Cortex of kidney (tissue), 1 donor: ENCODE measurements around the gene SAMD4A.

ENCODE experiments used
- DNase-seq: peaks from one replicate; lab custom pipeline; 2025; lab: John Stamatoyannopoulos, UW

The SAMD4A gene

GRCh38 chr14:54706769-54707168, 139.8 kb downstream of the SAMD4A start:
- no peak for DNase-seq

GRCh38 chr14:54708161-54708560, 141.2 kb downstream of the SAMD4A start:
- no peak for DNase-seq

GRCh38 chr14:54708982-54709381, 142.1 kb downstream of the SAMD4A start:
- DNase-seq, result no peak

- DNase-seq, result no peak
Measured at GRCh38 chr14:54709444-54709843, 142.5 kb downstream of the SAMD4A start.

- no peak for DNase-seq
Measured at GRCh38 chr14:54709867-54710266, 142.9 kb downstream of the SAMD4A start.

GRCh38 chr14:54711312-54711711, 144.4 kb downstream of the SAMD4A start:
- DNase-seq, result no peak

- no peak for DNase-seq
Measured at GRCh38 chr14:54711812-54712464, 145.0 kb downstream of the SAMD4A start.

- DNase-seq, result no peak
Measured at GRCh38 chr14:54712465-54713200, 145.7 kb downstream of the SAMD4A start.

GRCh38 chr14:54713379-54713778, 146.5 kb downstream of the SAMD4A start:
- DNase-seq, result no peak

GRCh38 chr14:54715239-54715638, 148.3 kb downstream of the SAMD4A start:
- DNase-seq, result no peak

GRCh38 chr14:54715811-54716210, 148.9 kb downstream of the SAMD4A start:
- DNase-seq, result no peak

GRCh38 chr14:54716862-54717261, 149.9 kb downstream of the SAMD4A start:
- no peak for DNase-seq

GRCh38 chr14:54718046-54718445, 151.1 kb downstream of the SAMD4A start:
- no peak for DNase-seq

GRCh38 chr14:54719406-54719805, 152.5 kb downstream of the SAMD4A start:
- DNase-seq, result no peak

- DNase-seq, result no peak
Measured at GRCh38 chr14:54722791-54723432, 156.0 kb downstream of the SAMD4A start.

- DNase-seq, result no peak
Measured at GRCh38 chr14:54724123-54724522, 157.2 kb downstream of the SAMD4A start.

GRCh38 chr14:54724676-54725325, 157.9 kb downstream of the SAMD4A start:
- no peak for DNase-seq

GRCh38 chr14:54725998-54726397, 159.1 kb downstream of the SAMD4A start:
- DNase-seq, result no peak

- no peak for DNase-seq
Measured at GRCh38 chr14:54727929-54728328, 161.0 kb downstream of the SAMD4A start.

- no peak for DNase-seq
Measured at GRCh38 chr14:54728700-54729527, 162.0 kb downstream of the SAMD4A start.

- DNase-seq, result no peak
Measured at GRCh38 chr14:54730156-54730961, 163.4 kb downstream of the SAMD4A start.
